IMR-90 (cell line): ENCODE results near the gene OR10H5. TPM values are rescaled to one million over a fixed set of nuclear protein-coding genes. Genes with fewer than 3 reads are reported as not detected.
"Not testable (repeated sequence)": the region's sequence is repeated elsewhere in the genome, so short reads cannot be mapped to it uniquely, and the experiment has no call there.

Experiments
- ATAC-seq: fragments of 200-7000 bp; cut with Tn5 transposase; 2 replicates; pipeline ENCODE4 v1.9.1; 2020; ENCODE audit warnings: low read depth, mild to moderate bottlenecking, moderate library complexity
- BruUV-seq: library from RNA; stranded (reverse); fragments of 400-500 nt; replicated peaks from 2 replicates; lab custom pipeline; 2021; lab: Mats Ljungman, UMichigan
- CTCF ChIA-PET: fragments of 300-600 bp; formaldehyde crosslinking; extraction: SDS; loops from one replicate; lab custom pipeline; 2021; ENCODE audit warnings: antibody characterized with exemption; lab: Yijun Ruan, JAX
- POLR2A ChIA-PET: fragments of 300-600 bp; sonication (Branson Sonifier 250); formaldehyde crosslinking; loops from one replicate; lab custom pipeline; 2022; ENCODE audit warnings: antibody characterized with exemption; ENCODE audit not compliant: unreplicated experiment; lab: Charles Lee
- DNase-seq: peaks from one replicate; pipeline ENCODE4 v3.0.0; 2013
- H2AFZ ChIP-seq: replicated peaks from 2 replicates; pipeline ENCODE3; 2013; ENCODE audit warnings: low read length, mild to moderate bottlenecking; ENCODE audit not compliant: poor library complexity
- H2AK5ac ChIP-seq: 2 replicates; pipeline ENCODE4 v1.6.1; 2013; ENCODE audit warnings: low read depth, low read length, inconsistent platforms
- H2AK9ac ChIP-seq: replicated peaks from 2 replicates; pipeline ENCODE3; 2013; ENCODE audit warnings: mild to moderate bottlenecking, low read depth, low read length, moderate library complexity; ENCODE audit not compliant: poor library complexity
- H2BK120ac ChIP-seq: 2 replicates; pipeline ENCODE4 v1.6.1; 2013; ENCODE audit warnings: low read depth, low read length, inconsistent platforms
- H2BK15ac ChIP-seq: 3 replicates; pipeline ENCODE4 v1.6.1; 2013; ENCODE audit warnings: low read depth, low read length, inconsistent platforms
- H2BK20ac ChIP-seq: 2 replicates; pipeline ENCODE4 v1.6.1; 2013; ENCODE audit warnings: low read depth, mild to moderate bottlenecking, inconsistent platforms, low read length, moderate library complexity
- H2BK5ac ChIP-seq: 2 replicates; pipeline ENCODE4 v1.6.1; 2013; ENCODE audit warnings: mild to moderate bottlenecking, low read depth, low read length, inconsistent platforms; ENCODE audit not compliant: poor library complexity, severe bottlenecking
- H3K14ac ChIP-seq: replicated peaks from 2 replicates; pipeline ENCODE4 v1.6.1; 2013; ENCODE audit warnings: low read depth, low read length, inconsistent platforms
- H3K18ac ChIP-seq: 2 replicates; pipeline ENCODE4 v1.6.1; 2013; ENCODE audit warnings: low read depth, low read length, control low read depth
- H3K23ac ChIP-seq: 2 replicates; pipeline ENCODE4 v1.6.1; 2013; ENCODE audit warnings: low read depth, low read length, inconsistent platforms
- H3K27ac ChIP-seq: 2 replicates; pipeline ENCODE4 v1.5.1; 2013; ENCODE audit warnings: mild to moderate bottlenecking, control low read depth, low read length; ENCODE audit not compliant: insufficient read depth
- H3K27me3 ChIP-seq: 2 replicates; pipeline ENCODE4 v1.6.1; 2013; ENCODE audit warnings: low read length; ENCODE audit not compliant: control insufficient read depth, insufficient read depth
- H3K36me3 ChIP-seq: 2 replicates; pipeline ENCODE4 v1.6.1; 2013; ENCODE audit warnings: low read length, mixed read lengths; ENCODE audit not compliant: control insufficient read depth, insufficient read depth
- H3K4ac ChIP-seq: 2 replicates; pipeline ENCODE4 v1.6.1; 2013; ENCODE audit warnings: low read depth, low read length, inconsistent platforms
- H3K4me1 ChIP-seq: 2 replicates; pipeline ENCODE4 v1.6.1; 2013; ENCODE audit warnings: low read length, mixed read lengths; ENCODE audit not compliant: control insufficient read depth, insufficient read depth
- H3K4me2 ChIP-seq: 2 replicates; pipeline ENCODE4 v1.6.1; 2013; ENCODE audit warnings: low read depth, mild to moderate bottlenecking, control low read depth, low read length, moderate library complexity
- H3K4me3 ChIP-seq: 2 replicates; pipeline ENCODE4 v1.5.1; 2013; ENCODE audit warnings: low read depth, mild to moderate bottlenecking, control low read depth, low read length, moderate library complexity; ENCODE audit not compliant: insufficient read depth
- H3K56ac ChIP-seq: 2 replicates; pipeline ENCODE4 v1.6.1; 2013; ENCODE audit warnings: low read length, inconsistent platforms; ENCODE audit not compliant: insufficient read depth; ENCODE audit errors: extremely low read depth
- H3K79me1 ChIP-seq, 2 experiments: 2 replicates each; pipeline ENCODE4 v1.6.1; 2013; ENCODE audit warnings: low read length in 2 of 2, inconsistent platforms in 1 of 2, low read depth in 1 of 2
- H3K9ac ChIP-seq: 2 replicates; pipeline ENCODE4 v1.6.1; 2013; ENCODE audit warnings: low read depth, low read length, control low read depth
- H3K9me1 ChIP-seq: 2 replicates; pipeline ENCODE4 v1.6.1; 2013; ENCODE audit warnings: low read length, inconsistent platforms; ENCODE audit not compliant: insufficient read depth
- H3K9me3 ChIP-seq: 2 replicates; pipeline ENCODE4 v1.6.1; 2013; ENCODE audit warnings: low read length; ENCODE audit not compliant: control insufficient read depth, insufficient read depth
- H4K20me1 ChIP-seq: 2 replicates; pipeline ENCODE4 v1.6.1; 2013; ENCODE audit warnings: low read length, inconsistent platforms; ENCODE audit not compliant: insufficient read depth
- H4K5ac ChIP-seq: 2 replicates; pipeline ENCODE4 v1.6.1; 2013; ENCODE audit warnings: mild to moderate bottlenecking, low read depth, low read length, control low read depth
- H4K8ac ChIP-seq, 2 experiments: 2 replicates each; pipeline ENCODE4 v1.6.1; 2013; ENCODE audit warnings: low read depth in 2 of 2, low read length in 2 of 2, control low read depth in 1 of 2, inconsistent platforms in 1 of 2
- H4K91ac ChIP-seq: 2 replicates; pipeline ENCODE4 v1.6.1; 2013; ENCODE audit warnings: low read depth, low read length, inconsistent platforms; ENCODE audit not compliant: insufficient read depth
- WGBS, 2 experiments: methylation state at CpG; one replicate each; pipeline versions ENCODE4 v1.1.5 to v1.1.7; 2013; ENCODE audit warnings: missing lambda C conversion rate in 2 of 2; ENCODE audit not compliant: insufficient read length in 1 of 2; ENCODE audit errors: extremely low coverage in 2 of 2; 5-methylcytosine and 5-hydroxymethylcytosine counted together
- dilution Hi-C: fragments of 300-500 bp; cut with HindIII; formaldehyde crosslinking; loops from one replicate; pipeline ENCODE4 v1.14.3; 2018; ENCODE audit warnings: low sequenced_read_pairs; ENCODE audit not compliant: unreplicated experiment
- in situ Hi-C: fragments of 300-500 bp; cut with MboI; formaldehyde crosslinking; loops from 3 replicates; pipeline ENCODE4 v1.14.3; 2019; ENCODE audit warnings: low sequenced_read_pairs, inconsistent platforms, mixed read lengths
- intact Hi-C: fragments of 100-400 bp; cut with micrococcal nuclease; formaldehyde crosslinking; loops from 2 replicates; pipeline ENCODE4 v1.10.0; 2022
- polyA plus RNA-seq, 3 experiments: library from polyadenylated mRNA; depleted of rRNA; stranded (reverse); fragments of >200 nt; gene quantifications; 2 replicates each; pipeline ENCODE4 v1.2.3, GENCODE V29; 2012; ENCODE audit warnings: low replicate concordance in 1 of 3
- total RNA-seq: library from RNA; depleted of rRNA; stranded (reverse); fragments of >200 nt; gene quantifications from 2 replicates; pipeline ENCODE4 v1.2.3, GENCODE V29; 2012

OR10H5 gene
- total and polyA plus RNA-seq, 2 of the 4 experiments (the other 2 are of a cell fraction), result not detected

GRCh38 chr19:15843894-15844222, 56.4 kb downstream of the OR10H5 start:
- H3K4me1 ChIP-seq, H3K18ac ChIP-seq, H3K36me3 ChIP-seq, BruUV-seq, H4K8ac ChIP-seq, H2BK20ac ChIP-seq, H2AK5ac ChIP-seq, H3K4me3 ChIP-seq, dilution Hi-C loops, ATAC-seq, H4K20me1 ChIP-seq, H2BK5ac ChIP-seq, H4K91ac ChIP-seq, H3K4ac ChIP-seq, H2BK15ac ChIP-seq, H3K27me3 ChIP-seq, H3K14ac ChIP-seq, intact Hi-C loops, H2BK120ac ChIP-seq, H3K79me1 ChIP-seq, H3K27ac ChIP-seq, H3K23ac ChIP-seq, DNase-seq, H2AFZ ChIP-seq, H4K5ac ChIP-seq, H3K9me3 ChIP-seq, H3K56ac ChIP-seq, H3K9ac ChIP-seq, H2AK9ac ChIP-seq, POLR2A ChIA-PET, H3K9me1 ChIP-seq, H3K4me2 ChIP-seq: not testable (repeated sequence)
- in situ Hi-C loops, result loop anchor here (25.0 kb wide), 1 partner anchor 343 kb away; the partner anchor contains the start of genes AP1M1 and FAM32A
- CTCF ChIA-PET, result interaction anchor here (1.0 kb wide), 1 partner anchor 50 kb away, joined by 3 read pairs; no protein-coding TSS in a partner anchor
- no CpG with 5 or more reads among the region's 8 CpGs for WGBS, 2 experiments
